H9 (cell line): ENCODE data around the gene CFAP161. TPM values are rescaled to one million over a fixed set of nuclear protein-coding genes. Genes with fewer than 3 reads are reported as not detected.

Source experiments
- DNase-seq: peaks from one replicate; pipeline ENCODE4 v3.0.0-alpha.2; 2017
- H2AFZ ChIP-seq: one replicate; pipeline ENCODE4 v1.6.1; 2013; ENCODE audit warnings: mild to moderate bottlenecking, low read length, control low read depth, moderate library complexity
- H2AK5ac ChIP-seq: 2 replicates; pipeline ENCODE4 v1.6.1; 2013; ENCODE audit warnings: low read length, control low read depth, mixed read lengths; ENCODE audit not compliant: insufficient read length
- H2BK120ac ChIP-seq: one replicate; pipeline ENCODE4 v1.6.1; 2013; ENCODE audit warnings: low read depth, mild to moderate bottlenecking, low read length, control low read depth, inconsistent platforms; ENCODE audit not compliant: poor library complexity, severe bottlenecking
- H2BK12ac ChIP-seq: 2 replicates; pipeline ENCODE4 v1.6.1; 2013; ENCODE audit warnings: low read length, control low read depth, mixed read lengths, low read depth; ENCODE audit not compliant: insufficient read length
- H2BK15ac ChIP-seq: 2 replicates; pipeline ENCODE4 v1.6.1; 2013; ENCODE audit warnings: low read depth, low read length, control low read depth
- H2BK20ac ChIP-seq: one replicate; pipeline ENCODE4 v1.6.1; 2013; ENCODE audit warnings: low read depth, mild to moderate bottlenecking, low read length, control low read depth, inconsistent platforms; ENCODE audit not compliant: poor library complexity, severe bottlenecking
- H2BK5ac ChIP-seq: 2 replicates; pipeline ENCODE4 v1.6.1; 2013; ENCODE audit warnings: low read length, control low read depth, mixed read lengths; ENCODE audit not compliant: insufficient read length
- H3K14ac ChIP-seq: 2 replicates; pipeline ENCODE4 v1.6.1; 2013; ENCODE audit warnings: low read length, control low read depth; ENCODE audit not compliant: insufficient read depth
- H3K18ac ChIP-seq: 2 replicates; pipeline ENCODE4 v1.6.1; 2013; ENCODE audit warnings: low read depth, mild to moderate bottlenecking, mixed read lengths, low read length, control low read depth; ENCODE audit not compliant: insufficient read length
- H3K23ac ChIP-seq: 2 replicates; pipeline ENCODE4 v1.6.1; 2013; ENCODE audit warnings: low read length, control low read depth, mixed read lengths, low read depth; ENCODE audit not compliant: insufficient read length
- H3K23me2 ChIP-seq: 2 replicates; pipeline ENCODE4 v1.6.1; 2013; ENCODE audit warnings: low read depth, mild to moderate bottlenecking, mixed read lengths, low read length, control low read depth; ENCODE audit not compliant: insufficient read length, poor library complexity, severe bottlenecking
- H3K27ac ChIP-seq: 2 replicates; pipeline ENCODE4 v1.5.1; 2013; ENCODE audit warnings: low read length, control low read depth, mixed read lengths, low read depth; ENCODE audit not compliant: insufficient read length
- H3K27me3 ChIP-seq: 2 replicates; pipeline ENCODE4 v1.6.1; 2013; ENCODE audit warnings: low read length, control low read depth, inconsistent platforms; ENCODE audit not compliant: insufficient read depth
- H3K4ac ChIP-seq: 2 replicates; pipeline ENCODE4 v1.6.1; 2013; ENCODE audit warnings: low read depth, mild to moderate bottlenecking, control low read depth, inconsistent platforms, low read length, moderate library complexity
- H3K4me1 ChIP-seq: 2 replicates; pipeline ENCODE4 v1.6.1; 2013; ENCODE audit warnings: low read length, control low read depth, inconsistent platforms; ENCODE audit not compliant: insufficient read depth
- H3K4me2 ChIP-seq: 2 replicates; pipeline ENCODE4 v1.6.1; 2013; ENCODE audit warnings: low read length, control low read depth, mixed read lengths; ENCODE audit not compliant: insufficient read length, insufficient read depth
- H3K56ac ChIP-seq: 2 replicates; pipeline ENCODE4 v1.6.1; 2013; ENCODE audit warnings: low read depth, mild to moderate bottlenecking, mixed read lengths, low read length, control low read depth; ENCODE audit not compliant: insufficient read length
- H3K79me1 ChIP-seq: 2 replicates; pipeline ENCODE4 v1.6.1; 2013; ENCODE audit warnings: low read depth, mild to moderate bottlenecking, moderate library complexity, low read length, control low read depth, inconsistent platforms; ENCODE audit not compliant: insufficient read depth, poor library complexity, severe bottlenecking
- H3K79me2 ChIP-seq: 2 replicates; pipeline ENCODE4 v1.6.1; 2013; ENCODE audit warnings: low read length, control low read depth, inconsistent platforms; ENCODE audit not compliant: insufficient read depth
- H3K9ac ChIP-seq: 2 replicates; pipeline ENCODE4 v1.6.1; 2013; ENCODE audit warnings: low read length, control low read depth, mixed read lengths; ENCODE audit not compliant: insufficient read length; ENCODE audit errors: extremely low read depth
- H3K9me3 ChIP-seq: one replicate; pipeline ENCODE4 v1.6.1; 2013; ENCODE audit warnings: low read depth, low read length, inconsistent platforms; ENCODE audit not compliant: control insufficient read depth
- H3T11ph ChIP-seq: one replicate; pipeline ENCODE4 v1.6.1; 2013; ENCODE audit warnings: mild to moderate bottlenecking, low read length, control low read depth, inconsistent platforms
- H4K20me1 ChIP-seq: one replicate; pipeline ENCODE4 v1.6.1; 2013; ENCODE audit not compliant: control insufficient read depth, insufficient read length, insufficient read depth
- H4K5ac ChIP-seq: 2 replicates; pipeline ENCODE4 v1.6.1; 2013; ENCODE audit warnings: low read depth, mild to moderate bottlenecking, mixed read lengths, low read length, control low read depth; ENCODE audit not compliant: insufficient read length
- H4K8ac ChIP-seq: replicated peaks from 2 replicates; pipeline ENCODE4 v1.6.1; 2013; ENCODE audit warnings: low read length, control low read depth, mixed read lengths, low read depth; ENCODE audit not compliant: insufficient read length
- H4K91ac ChIP-seq: 2 replicates; pipeline ENCODE4 v1.6.1; 2013; ENCODE audit warnings: low read depth, mild to moderate bottlenecking, moderate library complexity, mixed read lengths, low read length, control low read depth; ENCODE audit not compliant: insufficient read length
- H3K27ac Mint-ChIP-seq, 3 experiments: 2 replicates in 2 of 3; 3 replicates in 1 of 3; pipeline ENCODE4 v1.8.0; 2020 to 2021; ENCODE audit warnings: mixed read lengths in 3 of 3, mild to moderate bottlenecking in 1 of 3, moderate library complexity in 1 of 3
- H3K27me3 Mint-ChIP-seq: 2 replicates; pipeline ENCODE4 v1.8.0; 2021; ENCODE audit warnings: low read depth, mild to moderate bottlenecking, moderate library complexity, mixed read lengths
- H3K36me3 Mint-ChIP-seq, 3 experiments: 2 replicates in 2 of 3; 3 replicates in 1 of 3; pipeline ENCODE4 v1.8.0; 2020 to 2021; ENCODE audit warnings: low read depth in 3 of 3, mixed read lengths in 3 of 3; ENCODE audit not compliant: insufficient read depth in 1 of 3
- H3K4me1 Mint-ChIP-seq, 2 experiments: 2 replicates each; pipeline ENCODE4 v1.8.0; 2020; ENCODE audit warnings: mixed read lengths in 2 of 2
- H3K4me3 Mint-ChIP-seq, 2 experiments: 2 replicates in 1 of 2; 3 replicates in 1 of 2; pipeline ENCODE4 v1.8.0; 2020 to 2021; ENCODE audit warnings: mild to moderate bottlenecking in 2 of 2, mixed read lengths in 2 of 2, moderate library complexity in 1 of 2
- H3K9me3 Mint-ChIP-seq, 2 experiments: 2 replicates in 1 of 2; 3 replicates in 1 of 2; pipeline ENCODE4 v1.8.0; 2020; ENCODE audit warnings: mild to moderate bottlenecking in 2 of 2, mixed read lengths in 2 of 2, moderate library complexity in 1 of 2
- CTCF ChIP-seq: fragments of 200-600 bp; sonication (generic); conservative IDR thresholded peaks from 3 replicates; pipeline ENCODE4 v1.8.0; 2021; ENCODE audit warnings: antibody characterized with exemption, mild to moderate bottlenecking
- WGBS: extraction: QIAGEN DNeasy Blood & Tissue Kit; methylation state at CpG from one replicate; pipeline ENCODE4 v1.1.7; 2013; ENCODE audit warnings: missing lambda C conversion rate, low lambda C conversion rate, mixed read lengths; ENCODE audit not compliant: insufficient read length; ENCODE audit errors: extremely low coverage; 5-methylcytosine and 5-hydroxymethylcytosine counted together
- total RNA-seq: library from RNA; stranded (reverse); gene quantifications from 2 replicates; pipeline ENCODE4 v1.2.1, GENCODE V29; 2021

Gene CFAP161
- total RNA-seq, 1 experiment from 2014 or later = 0.24 TPM

GRCh38 chr15:81182031-81182755, 48.1 kb downstream of the CFAP161 start:
- Histone ChIP-seq H2BK120ac (no peak overlapping the region), H3K18ac (no peak overlapping the region), H2BK5ac (no peak overlapping the region), H3K4me2 (no peak overlapping the region), H2BK15ac (no peak overlapping the region), H3K9me3 (no peaks in the 10 kb centered on the region), H3K79me1 (no peaks in the 10 kb centered on the region), H2AK5ac (no peak overlapping the region), H4K5ac (no peak overlapping the region), H3K56ac (no peak overlapping the region), H3K27ac (no peak overlapping the region), H3K14ac (no peak overlapping the region), H3K23me2 (no peaks in the 10 kb centered on the region), H3K4ac (no peak overlapping the region), H2AFZ (no peak overlapping the region), H3T11ph (no peak overlapping the region), H3K79me2 (no peaks in the 10 kb centered on the region), H4K8ac (no peak overlapping the region), H2BK12ac (no peak overlapping the region), H2BK20ac (no peak overlapping the region), H3K4me1 (no peaks in the 10 kb centered on the region), H3K23ac (no peak overlapping the region), H3K9ac (no peak overlapping the region), H3K27me3 (no peaks in the 10 kb centered on the region), H4K91ac (no peak overlapping the region), H4K20me1 (no peaks in the 10 kb centered on the region)
- DNase-seq = no peak
- Mint-ChIP-seq H3K4me1 (peaks cover 0 to 18% of the 10 kb centered on the region in 2 experiments; a peak in 3 of 4 replicates), H3K9me3 (no peaks in the 10 kb centered on the region), H3K36me3 (no peaks in the 10 kb centered on the region), H3K27ac (no peak overlapping the region), H3K27me3 (peaks cover 21% of the 10 kb centered on the region), H3K4me3 (no peak overlapping the region)
- WGBS = no CpG with 5 or more reads among the region's 13 CpGs
- TF ChIP-seq CTCF = no peak
